PFSK-1 (cell line): Measurements from ENCODE around the gene RRH.

Experiments
- FOXP2 ChIP-seq: optimal IDR thresholded peaks from 2 replicates; pipeline ENCODE3; 2011; ENCODE audit warnings: borderline replicate concordance, control low read depth, inconsistent platforms; ENCODE audit not compliant: insufficient read depth; ENCODE audit errors: extremely low read length, extremely low read depth
- POLR2AphosphoS5 ChIP-seq: IDR thresholded peaks from 2 replicates; pipeline ENCODE4 v1.6.1; 2012; ENCODE audit warnings: low read depth, mild to moderate bottlenecking, control low read depth, low read length, moderate library complexity
- REST ChIP-seq, 2 experiments: IDR thresholded peaks; 2 replicates each; pipeline versions ENCODE4 v1.6.1 to v1.8.0; 2011 to 2012; ENCODE audit warnings: low read depth in 2 of 2, low read length in 2 of 2, control low read depth in 1 of 2, inconsistent platforms in 1 of 2, mild to moderate bottlenecking in 1 of 2, moderate library complexity in 1 of 2; ENCODE audit not compliant: insufficient read depth in 1 of 2
- SIN3A ChIP-seq: IDR thresholded peaks from 2 replicates; pipeline ENCODE4 v1.6.1; 2012; ENCODE audit warnings: mild to moderate bottlenecking, low read length, moderate library complexity, borderline replicate concordance; ENCODE audit not compliant: insufficient read depth
- TAF1 ChIP-seq: IDR thresholded peaks from 2 replicates; pipeline ENCODE4 v1.6.1; 2012; ENCODE audit warnings: low read length, control low read depth, borderline replicate concordance; ENCODE audit not compliant: insufficient read depth

Gene RRH

DNA sequence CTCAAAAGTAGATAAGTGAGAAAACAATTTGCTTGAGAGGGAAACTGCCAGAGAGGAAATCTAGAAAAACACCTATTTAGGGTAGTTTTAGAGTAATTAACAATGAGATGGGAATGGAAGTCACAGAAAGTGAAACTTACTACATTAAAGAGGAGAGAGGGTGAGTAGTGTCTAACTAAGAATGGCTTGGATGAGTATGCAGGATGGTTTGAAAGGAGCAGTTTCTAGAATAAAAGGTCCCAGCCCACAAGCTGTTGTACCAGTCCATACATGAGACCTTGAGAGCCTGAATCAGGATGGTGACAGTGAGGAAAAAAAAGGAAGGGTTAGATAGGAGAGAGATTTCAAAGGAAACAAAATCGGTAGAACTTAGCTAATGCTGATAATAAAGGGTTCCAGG is 10.9 kb upstream of the RRH start:
- TF ChIP-seq REST (IDR thresholded peaks at IDR 0.05; ENCODE audit: insufficient read depth in 1 of 2, low read depth in 2 of 2, low read length in 2 of 2) = no peak
- no peak for TF ChIP-seq POLR2AphosphoS5
- no peak for TF ChIP-seq SIN3A
- TF ChIP-seq FOXP2 = no peak
- TF ChIP-seq TAF1 = no peak

- TF ChIP-seq REST (IDR thresholded peaks at IDR 0.05; ENCODE audit: insufficient read depth in 1 of 2, low read depth in 2 of 2, low read length in 2 of 2) (no peak), FOXP2 (no peak), POLR2AphosphoS5 (no peak), TAF1 (no peak), SIN3A (no peak)
Measured at GRCh38 chr4:109818268-109818667, 9.5 kb upstream of the RRH start.

GRCh38 chr4:109820563-109820962 is 7.2 kb upstream of the RRH start:
- TF ChIP-seq SIN3A (no peak), POLR2AphosphoS5 (no peak), TAF1 (no peak), REST (IDR thresholded peaks at IDR 0.05; ENCODE audit: insufficient read depth in 1 of 2, low read depth in 2 of 2, low read length in 2 of 2) (no peak), FOXP2 (no peak)

- TF ChIP-seq POLR2AphosphoS5 (no peak), REST (IDR thresholded peaks at IDR 0.05; ENCODE audit: insufficient read depth in 1 of 2, low read depth in 2 of 2, low read length in 2 of 2) (no peak), SIN3A (no peak), TAF1 (no peak), FOXP2 (no peak)
Measured at GRCh38 chr4:109821185-109821584, 6.6 kb upstream of the RRH start.

GRCh38 chr4:109826719-109827118 is 1.1 kb upstream of the RRH start:
- TF ChIP-seq REST (IDR thresholded peaks at IDR 0.05; ENCODE audit: insufficient read depth in 1 of 2, low read depth in 2 of 2, low read length in 2 of 2) (no peak), FOXP2 (no peak), SIN3A (no peak), POLR2AphosphoS5 (no peak), TAF1 (no peak)
